Lung microvascular endothelial cell (primary cell): ENCODE measurements around the gene MCC. TPM values are rescaled to one million over a fixed set of nuclear protein-coding genes. Genes with fewer than 3 reads are reported as not detected.

Source experiments
- DNase-seq, 2 donors: peaks; one replicate each; pipeline versions ENCODE4 v3.0.0 to v3.0.0-alpha.2; 2010; ENCODE audit warnings: low read depth in 2 of 2
- total RNA-seq: library from RNA; depleted of rRNA; stranded (reverse); fragments of >200 nt; gene quantifications from 2 replicates; pipeline ENCODE4 v1.2.1, GENCODE V29; 2014

The MCC gene
- total RNA-seq, 1 donor from 2014 or later = 16.9 TPM

- DNase-seq = peak; percentile 77 to 84
These were observed 492.3 kb downstream of the MCC start for GRCh38 chr5:112995764-112996618.

GRCh38 chr5:112986224-112986623 lies 502.0 kb downstream of the MCC start:
- DNase-seq = no peak

GRCh38 chr5:112983363-112983762 lies 504.9 kb downstream of the MCC start:
- no peak for DNase-seq

GRCh38 chr5:112979723-112980122 lies 508.5 kb downstream of the MCC start:
- DNase-seq = no peak

GRCh38 chr5:112978836-112979235 lies 509.4 kb downstream of the MCC start:
- DNase-seq = no peak

GRCh38 chr5:112977440-112977861 lies 510.8 kb downstream of the MCC start:
- no peak for DNase-seq

GRCh38 chr5:112976432-112977309 lies 511.6 kb downstream of the MCC start, which contains the start of gene DCP2:
DCP2 (plus strand) TSS chr5:112976798; CDS start chr5:112976934, 136 bp downstream.
- DNase-seq = peak; percentile 95 to 99

GRCh38 chr5:112975721-112976431 lies 512.4 kb downstream of the MCC start:
- no peak for DNase-seq

- no peak for DNase-seq
These were observed 513.4 kb downstream of the MCC start for GRCh38 chr5:112974901-112975300.

- no peak for DNase-seq
These were observed 514.3 kb downstream of the MCC start for GRCh38 chr5:112973904-112974303.

- no peak for DNase-seq
These were observed 515.2 kb downstream of the MCC start for GRCh38 chr5:112973036-112973435.

Other genes with a start within 250 kb of the MCC start
- gene TSSK1B, start 53.5 kb downstream of the MCC start, total RNA-seq = not detected in 2 replicates
- gene YTHDC2, start 25.2 kb upstream of the MCC start, total RNA-seq = 25.3 and 37.1 TPM in 2 replicates